Neural progenitor cell (in vitro differentiated cells): ENCODE data around the gene DISP3. TPM values are rescaled to one million over a fixed set of nuclear protein-coding genes. Genes with fewer than 3 reads are reported as not detected.

Experiments
- DNase-seq: peaks from one replicate; pipeline ENCODE4 v3.0.0-alpha.2; 2016; ENCODE audit warnings: low spot score
- H2AFZ ChIP-seq: fragments of 200-600 bp; sonication (generic); replicated peaks from 2 replicates; pipeline ENCODE4 v1.6.1; 2016; ENCODE audit warnings: antibody characterized with exemption
- H3F3A ChIP-seq: fragments of 200-600 bp; sonication (generic); 2 replicates; pipeline ENCODE4 v1.6.1; 2016; ENCODE audit warnings: antibody characterized with exemption, low read depth
- H3K27ac ChIP-seq: fragments of 200-600 bp; sonication (generic); 2 replicates; pipeline ENCODE4 v1.5.1; 2016; ENCODE audit warnings: mild to moderate bottlenecking
- H3K27me3 ChIP-seq: fragments of 200-600 bp; sonication (generic); 2 replicates; pipeline ENCODE4 v1.6.1; 2016; ENCODE audit warnings: mild to moderate bottlenecking, moderate library complexity
- H3K36me3 ChIP-seq: fragments of 200-600 bp; sonication (generic); 2 replicates; pipeline ENCODE4 v1.5.1; 2016
- H3K4me1 ChIP-seq: fragments of 200-600 bp; sonication (generic); 2 replicates; pipeline ENCODE4 v1.6.1; 2016; ENCODE audit warnings: mixed run types
- H3K4me2 ChIP-seq: fragments of 200-600 bp; sonication (generic); 2 replicates; pipeline ENCODE4 v1.6.1; 2016
- H3K4me3 ChIP-seq: fragments of 200-600 bp; sonication (generic); 2 replicates; pipeline ENCODE4 v1.5.1; 2016
- H3K79me2 ChIP-seq: fragments of 200-600 bp; sonication (generic); 2 replicates; pipeline ENCODE4 v1.6.1; 2016; ENCODE audit warnings: low read depth
- H3K9ac ChIP-seq: fragments of 200-600 bp; sonication (generic); 2 replicates; pipeline ENCODE4 v1.6.1; 2016
- H3K9me3 ChIP-seq: fragments of 200-600 bp; sonication (generic); 2 replicates; pipeline ENCODE4 v1.5.1; 2016; ENCODE audit warnings: low read depth
- H4K20me1 ChIP-seq: fragments of 200-600 bp; sonication (generic); 2 replicates; pipeline ENCODE4 v1.6.1; 2016; ENCODE audit warnings: low read depth
- H3K27ac Mint-ChIP-seq: 3 replicates; pipeline ENCODE4 v1.8.0; 2021; ENCODE audit warnings: mixed read lengths
- H3K27me3 Mint-ChIP-seq: 2 replicates; pipeline ENCODE4 v1.8.0; 2022; ENCODE audit warnings: low read depth, mild to moderate bottlenecking, inconsistent platforms, moderate library complexity, mixed read lengths; ENCODE audit not compliant: insufficient read depth
- H3K36me3 Mint-ChIP-seq: 3 replicates; pipeline ENCODE4 v1.8.0; 2021; ENCODE audit warnings: mixed read lengths
- H3K4me1 Mint-ChIP-seq: 3 replicates; pipeline ENCODE4 v1.8.0; 2021; ENCODE audit warnings: mixed read lengths
- H3K4me3 Mint-ChIP-seq: 3 replicates; pipeline ENCODE4 v1.8.0; 2021; ENCODE audit warnings: mild to moderate bottlenecking, moderate library complexity, mixed read lengths
- H3K9me3 Mint-ChIP-seq: 3 replicates; pipeline ENCODE4 v1.8.0; 2020; ENCODE audit warnings: mixed read lengths
- EZH2 ChIP-seq: fragments of 200-600 bp; sonication (generic); IDR thresholded peaks from 2 replicates; pipeline ENCODE4 v1.6.1; 2017; ENCODE audit warnings: antibody characterized with exemption, mild to moderate bottlenecking, moderate library complexity
- EZH2phosphoT487 ChIP-seq: fragments of 200-600 bp; sonication (generic); IDR thresholded peaks from 2 replicates; pipeline ENCODE4 v1.6.1; 2017; ENCODE audit warnings: antibody characterized with exemption
- total RNA-seq: library from RNA; depleted of rRNA; stranded (reverse); fragments of >200 nt; gene quantifications from 2 replicates; pipeline ENCODE4 v1.2.3, GENCODE V29; 2015; ENCODE audit warnings: low replicate concordance
- TF ChIP-seq, protein P1 (sequence below): fragments of 200-600 bp; sonication (generic); IDR thresholded peaks from 2 replicates; pipeline ENCODE4 v1.5.1; 2017; ENCODE audit warnings: antibody characterized with exemption, mild to moderate bottlenecking

Gene DISP3
- total RNA-seq, 1 donor from 2014 or later = 2.0 TPM

DNA sequence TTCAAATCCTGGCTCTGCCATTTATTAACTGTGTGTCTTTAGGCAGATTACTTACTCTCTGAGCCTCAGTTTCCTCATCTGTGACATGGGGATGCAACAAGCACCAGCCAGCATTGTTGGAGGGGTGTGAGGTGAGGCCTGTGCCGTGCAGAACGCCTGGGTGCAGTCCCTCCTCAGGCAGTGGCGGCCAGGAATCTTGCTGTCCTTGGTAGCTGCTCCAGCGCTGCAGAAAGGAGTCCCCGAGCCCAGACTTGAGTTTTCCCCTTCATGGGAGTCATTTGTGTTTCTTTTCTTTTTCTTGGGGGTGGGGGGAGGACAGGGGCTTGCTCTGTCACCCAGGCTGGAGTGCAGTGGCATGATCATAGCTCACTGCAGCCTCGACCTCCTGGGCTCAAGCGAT, 46.6 kb downstream of the DISP3 start:
- H3K79me2 ChIP-seq = no peaks in the 10 kb centered on the region
- no peak for TF ChIP-seq EZH2phosphoT487
- TF ChIP-seq EZH2 = no peak
- TF ChIP-seq, protein P1, sequence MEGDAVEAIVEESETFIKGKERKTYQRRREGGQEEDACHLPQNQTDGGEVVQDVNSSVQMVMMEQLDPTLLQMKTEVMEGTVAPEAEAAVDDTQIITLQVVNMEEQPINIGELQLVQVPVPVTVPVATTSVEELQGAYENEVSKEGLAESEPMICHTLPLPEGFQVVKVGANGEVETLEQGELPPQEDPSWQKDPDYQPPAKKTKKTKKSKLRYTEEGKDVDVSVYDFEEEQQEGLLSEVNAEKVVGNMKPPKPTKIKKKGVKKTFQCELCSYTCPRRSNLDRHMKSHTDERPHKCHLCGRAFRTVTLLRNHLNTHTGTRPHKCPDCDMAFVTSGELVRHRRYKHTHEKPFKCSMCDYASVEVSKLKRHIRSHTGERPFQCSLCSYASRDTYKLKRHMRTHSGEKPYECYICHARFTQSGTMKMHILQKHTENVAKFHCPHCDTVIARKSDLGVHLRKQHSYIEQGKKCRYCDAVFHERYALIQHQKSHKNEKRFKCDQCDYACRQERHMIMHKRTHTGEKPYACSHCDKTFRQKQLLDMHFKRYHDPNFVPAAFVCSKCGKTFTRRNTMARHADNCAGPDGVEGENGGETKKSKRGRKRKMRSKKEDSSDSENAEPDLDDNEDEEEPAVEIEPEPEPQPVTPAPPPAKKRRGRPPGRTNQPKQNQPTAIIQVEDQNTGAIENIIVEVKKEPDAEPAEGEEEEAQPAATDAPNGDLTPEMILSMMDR = no peak
- no peak overlapping the region for H3K27ac Mint-ChIP-seq
- peaks cover 4% of the 10 kb centered on the region for H3K36me3 Mint-ChIP-seq
- no peak overlapping the region for H3K27ac ChIP-seq
- no peaks in the 10 kb centered on the region for H3K9me3 Mint-ChIP-seq
- H3K4me1 ChIP-seq = no peaks in the 10 kb centered on the region
- no peaks in the 10 kb centered on the region for H3K36me3 ChIP-seq
- no peaks in the 10 kb centered on the region for H3K27me3 Mint-ChIP-seq
- DNase-seq = no peak
- no peak overlapping the region for H2AFZ ChIP-seq
- no peak overlapping the region for H3K4me2 ChIP-seq
- H3K9me3 ChIP-seq = no peaks in the 10 kb centered on the region
- no peaks in the 10 kb centered on the region for H4K20me1 ChIP-seq
- no peaks in the 10 kb centered on the region for H3K27me3 ChIP-seq
- H3K4me3 ChIP-seq = no peak overlapping the region
- H3K9ac ChIP-seq = no peak overlapping the region
- no peak overlapping the region for H3K4me3 Mint-ChIP-seq
- H3F3A ChIP-seq = no peaks in the 10 kb centered on the region
- H3K4me1 Mint-ChIP-seq = peaks cover 3% of the 10 kb centered on the region

DNA sequence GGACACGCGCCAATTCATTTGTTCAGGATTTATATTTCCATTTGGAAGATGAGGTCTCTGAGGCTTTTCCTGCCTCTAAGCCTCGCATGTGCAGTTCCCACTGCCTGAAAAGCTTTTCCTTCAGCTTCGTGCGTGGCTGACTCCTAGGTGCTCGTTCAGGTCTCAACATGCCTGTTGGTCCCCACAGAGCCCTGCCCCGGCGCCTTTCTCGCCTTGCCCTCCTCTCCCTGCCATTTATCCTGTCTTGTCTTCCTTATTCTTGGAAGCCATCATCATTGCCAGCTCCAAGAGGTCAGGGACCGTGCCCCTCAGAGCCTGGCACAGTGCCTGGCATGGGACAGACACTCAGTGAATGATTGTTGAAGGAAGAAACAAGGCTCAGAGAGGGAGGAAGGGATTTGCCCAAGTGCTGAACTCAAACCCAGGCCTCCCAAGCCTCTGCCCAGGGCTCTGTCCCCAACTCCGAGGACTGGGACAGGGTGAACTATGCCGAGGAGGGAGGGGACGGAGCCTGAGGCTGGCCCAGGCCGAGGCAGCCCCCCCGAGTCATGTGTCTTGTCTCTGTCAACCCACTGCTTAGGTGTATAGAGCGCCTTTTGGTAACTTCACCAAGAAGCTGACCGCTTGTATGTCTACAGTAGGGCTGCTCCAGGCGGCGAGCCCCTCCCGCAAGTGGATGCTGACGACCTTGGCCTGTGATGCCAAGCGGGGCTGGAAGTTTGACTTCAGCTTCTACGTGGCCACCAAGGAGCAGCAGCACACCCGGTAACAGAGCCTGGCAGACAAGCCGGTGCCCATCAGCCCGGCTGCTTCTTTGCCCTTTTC, 47.3 kb downstream of the DISP3 start:
- Mint-ChIP-seq H3K27me3 (peaks cover 2% of the 10 kb centered on the region), H3K4me1 (peaks cover 6% of the 10 kb centered on the region), H3K27ac (no peak overlapping the region), H3K36me3 (peaks cover 4% of the 10 kb centered on the region), H3K9me3 (no peaks in the 10 kb centered on the region), H3K4me3 (peak overlapping the region; percentile 52)
- H3K4me2 ChIP-seq = no peak overlapping the region
- no peak for DNase-seq
- no peak overlapping the region for H3K9ac ChIP-seq
- H3K79me2 ChIP-seq = no peaks in the 10 kb centered on the region
- TF ChIP-seq EZH2phosphoT487 (no peak), EZH2 (no peak)
- TF ChIP-seq, protein P1 = no peak
- H3K27ac ChIP-seq = no peak overlapping the region
- no peaks in the 10 kb centered on the region for H3F3A ChIP-seq
- H3K9me3 ChIP-seq = no peaks in the 10 kb centered on the region
- no peak overlapping the region for H2AFZ ChIP-seq
- H3K36me3 ChIP-seq = no peaks in the 10 kb centered on the region
- H4K20me1 ChIP-seq = no peaks in the 10 kb centered on the region
- no peaks in the 10 kb centered on the region for H3K27me3 ChIP-seq
- H3K4me1 ChIP-seq = no peaks in the 10 kb centered on the region
- no peak overlapping the region for H3K4me3 ChIP-seq

DNA sequence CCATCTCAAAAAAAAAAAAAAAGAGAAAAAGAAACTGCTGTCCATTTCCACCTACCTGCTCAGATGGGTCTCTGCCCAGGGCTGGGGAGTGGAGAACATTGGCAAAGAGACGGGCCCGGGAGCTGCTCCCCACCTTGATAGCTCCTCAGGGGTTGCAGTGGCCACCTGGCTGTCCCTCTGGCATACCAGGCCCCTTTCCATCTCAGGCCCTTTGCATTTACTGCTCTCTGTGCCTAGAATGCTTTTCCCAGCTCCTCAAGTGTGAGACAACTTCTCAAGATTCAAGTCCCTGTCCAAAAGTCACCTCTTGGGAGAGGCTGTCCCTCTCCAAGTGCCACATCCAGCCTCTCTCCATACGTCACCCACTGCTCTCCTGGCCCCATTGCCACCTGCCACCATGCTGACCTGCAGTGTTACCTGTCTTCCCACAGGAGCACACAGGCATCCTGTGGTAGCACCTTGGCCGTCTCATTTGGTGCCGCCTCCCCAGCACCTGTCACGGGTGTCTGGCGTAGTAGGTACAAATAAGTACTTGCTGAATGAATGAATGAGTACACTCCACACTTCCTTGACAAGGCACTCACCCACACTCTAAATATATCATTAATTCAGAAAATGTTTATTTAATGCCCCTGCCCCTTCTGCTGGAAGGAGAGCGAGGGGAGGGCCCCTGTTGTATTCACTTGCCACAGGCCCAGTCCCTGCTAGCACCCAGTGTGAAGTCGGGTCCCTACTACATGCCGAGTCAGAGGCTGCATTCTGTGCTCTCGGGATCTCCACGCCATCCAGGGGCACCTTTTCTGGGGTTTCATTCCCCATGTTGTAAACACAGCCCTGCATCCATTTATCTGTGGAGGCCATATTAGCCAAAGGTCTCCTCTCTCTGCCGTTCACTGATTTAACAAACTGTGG, 48.8 kb downstream of the DISP3 start:
- TF ChIP-seq EZH2phosphoT487 (no peak), EZH2 (no peak)
- TF ChIP-seq, protein P1 = no peak
- Mint-ChIP-seq H3K27me3 (peaks cover 2% of the 10 kb centered on the region), H3K27ac (no peak overlapping the region), H3K9me3 (no peaks in the 10 kb centered on the region), H3K36me3 (peaks cover 4% of the 10 kb centered on the region), H3K4me3 (no peak overlapping the region), H3K4me1 (peaks cover 6% of the 10 kb centered on the region)
- H3K79me2 ChIP-seq = no peaks in the 10 kb centered on the region
- H3F3A ChIP-seq = no peaks in the 10 kb centered on the region
- no peak for DNase-seq
- no peaks in the 10 kb centered on the region for H3K27me3 ChIP-seq
- H4K20me1 ChIP-seq = no peaks in the 10 kb centered on the region
- no peak overlapping the region for H3K9ac ChIP-seq
- no peaks in the 10 kb centered on the region for H3K4me1 ChIP-seq
- no peak overlapping the region for H3K27ac ChIP-seq
- no peak overlapping the region for H3K4me3 ChIP-seq
- no peaks in the 10 kb centered on the region for H3K9me3 ChIP-seq
- no peaks in the 10 kb centered on the region for H3K36me3 ChIP-seq
- H2AFZ ChIP-seq = no peak overlapping the region
- H3K4me2 ChIP-seq = no peak overlapping the region
